ENCODE results near the gene NUP155. TPM values are rescaled to one million over a fixed set of nuclear protein-coding genes. Genes with fewer than 3 reads are reported as not detected.
"Not testable (repeated sequence)": the region's sequence is repeated elsewhere in the genome, so short reads cannot be mapped to it uniquely, and the experiment has no call there.

NUP155 gene
- polyA plus RNA-seq, 1 donor, result 16.3 TPM

DNA sequence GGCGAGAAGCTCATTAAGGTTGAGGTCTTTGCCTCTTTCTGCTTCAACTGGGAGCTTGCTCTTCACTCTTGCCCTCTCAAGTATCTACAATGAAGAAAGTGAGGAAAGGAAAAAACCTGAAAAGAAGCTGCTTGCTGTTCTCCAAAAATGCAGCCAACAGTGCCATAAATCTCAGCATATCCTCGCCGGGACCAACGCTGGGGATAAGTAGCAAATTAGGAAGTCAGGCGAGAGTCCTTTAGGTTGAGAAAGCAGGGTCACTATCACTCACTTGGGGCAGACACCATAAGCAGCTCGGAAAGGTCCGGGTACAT lies 399 bp downstream of the NUP155 start:
- no peak for DNase-seq
- Histone ChIP-seq H3K36me3 (ENCODE audit: control insufficient read depth, insufficient read depth, low read length) (no peaks in the 10 kb centered on the region), H3K27ac (ENCODE audit: low read length) (peak overlapping the region; percentile 72), H3K9me3 (ENCODE audit: control insufficient read depth, low read depth, low read length) (no peaks in the 10 kb centered on the region), H3K4me3 (ENCODE audit: low read length) (peak overlapping the region; percentile 88), H3K4me1 (ENCODE audit: control insufficient read depth, insufficient read depth, low read length) (no peaks in the 10 kb centered on the region), H3K27me3 (ENCODE audit: control insufficient read depth, insufficient read depth, low read length) (peaks cover 2% of the 10 kb centered on the region)
- WGBS (ENCODE audit: insufficient coverage, low lambda C conversion rate), result no CpG with 5 or more reads among the region's 7 CpGs

DNA sequence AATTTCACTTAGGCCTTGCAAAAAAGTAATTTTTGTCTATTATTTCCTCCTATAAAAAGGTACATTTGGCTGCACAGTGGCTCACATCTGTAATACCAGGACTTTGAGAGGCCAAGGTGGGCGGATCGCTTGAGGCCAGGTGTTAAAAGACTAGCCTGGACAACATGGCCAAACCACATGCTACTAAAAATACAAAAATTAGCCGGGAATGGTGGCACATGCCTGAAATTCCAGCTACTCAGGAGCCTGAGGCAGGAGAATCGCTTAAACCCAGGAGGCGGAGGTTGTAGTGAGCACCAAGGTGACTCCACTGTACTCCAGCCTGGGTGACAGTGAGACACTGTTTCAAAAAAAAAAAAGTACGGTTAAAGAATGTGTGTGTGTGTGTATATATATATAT lies 15.7 kb downstream of the NUP155 start:
- Histone ChIP-seq H3K4me1 (ENCODE audit: control insufficient read depth, insufficient read depth, low read length) (no peaks in the 10 kb centered on the region), H3K27me3 (ENCODE audit: control insufficient read depth, insufficient read depth, low read length) (no peaks in the 10 kb centered on the region), H3K36me3 (ENCODE audit: control insufficient read depth, insufficient read depth, low read length) (peaks cover 52% of the 10 kb centered on the region), H3K9me3 (ENCODE audit: control insufficient read depth, low read depth, low read length) (no peaks in the 10 kb centered on the region), H3K4me3 (ENCODE audit: low read length) (no peak overlapping the region), H3K27ac (ENCODE audit: low read length) (no peak overlapping the region)
- DNase-seq, result no peak
- WGBS (ENCODE audit: insufficient coverage, low lambda C conversion rate), result no CpG with 5 or more reads among the region's 6 CpGs

DNA sequence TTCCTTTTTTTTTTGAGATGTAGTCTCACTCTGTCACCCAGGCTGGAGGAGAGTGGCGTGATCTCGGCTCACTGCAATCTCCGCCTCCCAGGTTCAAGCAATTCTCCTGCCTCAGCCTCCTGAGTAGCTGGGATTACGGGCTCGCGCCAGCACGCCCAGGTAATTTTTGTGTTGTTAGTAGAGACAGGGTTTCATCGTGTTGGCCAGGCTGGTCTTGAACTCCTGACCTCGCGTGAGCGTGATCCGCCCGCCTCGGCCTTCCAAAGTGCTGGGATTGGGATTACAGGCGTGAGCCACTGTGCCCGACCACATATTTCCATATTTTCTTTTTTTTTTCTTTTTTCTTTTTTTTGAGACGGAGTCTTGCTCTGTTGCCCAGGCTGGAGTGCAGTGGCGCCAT lies 28.2 kb downstream of the NUP155 start:
- H3K36me3 ChIP-seq (ENCODE audit: control insufficient read depth, insufficient read depth, low read length), result peaks cover 59% of the 10 kb centered on the region
- H3K9me3 ChIP-seq (ENCODE audit: control insufficient read depth, low read depth, low read length); H3K27ac ChIP-seq (ENCODE audit: low read length); H3K27me3 ChIP-seq (ENCODE audit: control insufficient read depth, insufficient read depth, low read length); H3K4me1 ChIP-seq (ENCODE audit: control insufficient read depth, insufficient read depth, low read length); DNase-seq; H3K4me3 ChIP-seq (ENCODE audit: low read length): not testable (repeated sequence)
- 100% methylated on average over 1 of the region's 18 CpGs for WGBS (ENCODE audit: insufficient coverage, low lambda C conversion rate)

DNA sequence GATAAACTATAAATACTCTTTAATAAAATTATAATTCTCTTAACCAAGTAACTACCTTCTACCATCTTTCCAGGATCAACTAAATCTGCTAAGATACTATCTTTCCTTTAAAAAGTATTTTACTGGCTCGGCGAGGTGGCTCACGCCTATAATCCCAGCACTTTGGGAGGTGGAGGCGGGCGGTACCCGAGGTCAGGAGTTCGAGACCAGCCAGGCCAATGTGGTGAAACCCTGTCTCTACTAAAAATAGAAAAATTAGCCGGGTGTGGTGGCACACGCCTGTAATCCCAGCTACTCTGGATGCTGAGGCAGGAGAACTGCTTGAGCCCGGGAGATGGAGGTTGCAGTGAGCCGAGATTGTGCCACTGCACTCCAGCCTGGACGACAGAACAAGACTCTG lies 36.2 kb downstream of the NUP155 start:
- DNase-seq; H3K27ac ChIP-seq (ENCODE audit: low read length); H3K4me3 ChIP-seq (ENCODE audit: low read length); H3K9me3 ChIP-seq (ENCODE audit: control insufficient read depth, low read depth, low read length); H3K4me1 ChIP-seq (ENCODE audit: control insufficient read depth, insufficient read depth, low read length); H3K27me3 ChIP-seq (ENCODE audit: control insufficient read depth, insufficient read depth, low read length): not testable (repeated sequence)
- 100% methylated on average over 1 of the region's 12 CpGs for WGBS (ENCODE audit: insufficient coverage, low lambda C conversion rate)
- peaks cover 54% of the 10 kb centered on the region for H3K36me3 ChIP-seq (ENCODE audit: control insufficient read depth, insufficient read depth, low read length)

DNA sequence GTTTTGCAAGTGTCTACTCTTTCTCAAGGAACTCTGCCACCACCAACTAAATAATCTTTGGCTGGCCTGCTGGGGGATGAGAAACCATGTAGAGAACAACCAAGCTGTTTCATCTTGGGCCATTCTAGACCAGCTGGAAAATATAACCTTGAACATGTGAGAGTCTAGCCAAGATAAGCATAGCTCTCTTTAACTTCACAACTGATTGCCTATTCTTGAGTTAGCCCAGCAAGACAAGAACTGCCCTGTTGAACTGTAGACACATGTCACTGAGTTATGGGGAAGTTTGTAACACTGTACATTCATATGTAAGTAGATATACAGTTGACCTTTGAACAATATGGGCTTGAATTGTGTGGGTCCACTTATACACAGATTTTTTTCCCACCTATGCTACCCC lies 44.4 kb downstream of the NUP155 start:
- DNase-seq, result peak; percentile 29 to 63
- peaks cover 57% of the 10 kb centered on the region for H3K36me3 ChIP-seq (ENCODE audit: control insufficient read depth, insufficient read depth, low read length)

DNA sequence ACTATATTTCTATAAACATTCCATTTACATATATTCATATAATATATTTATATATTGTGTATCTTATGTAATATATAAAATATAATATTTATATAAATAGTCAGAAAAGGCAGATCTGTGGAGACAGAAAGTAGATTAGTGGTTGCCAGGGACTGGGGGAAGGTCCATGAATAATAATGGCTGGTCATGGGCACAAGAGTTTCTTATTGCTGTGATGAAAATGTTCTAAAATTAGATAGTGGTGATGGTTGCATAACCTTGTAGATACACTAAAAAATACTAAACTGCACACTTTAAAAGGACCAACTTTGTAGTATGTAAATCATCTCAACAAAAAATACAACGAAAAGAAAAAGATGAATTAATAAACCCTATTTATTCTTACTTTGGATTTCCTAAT lies 47.3 kb downstream of the NUP155 start:
- no peak for DNase-seq
- 100% methylated on average over 1 of the region's 1 CpG for WGBS (ENCODE audit: insufficient coverage, low lambda C conversion rate)
- Histone ChIP-seq H3K4me1 (ENCODE audit: control insufficient read depth, insufficient read depth, low read length) (no peaks in the 10 kb centered on the region), H3K27ac (ENCODE audit: low read length) (no peak overlapping the region), H3K9me3 (ENCODE audit: control insufficient read depth, low read depth, low read length) (no peaks in the 10 kb centered on the region), H3K27me3 (ENCODE audit: control insufficient read depth, insufficient read depth, low read length) (no peaks in the 10 kb centered on the region), H3K4me3 (ENCODE audit: low read length) (no peak overlapping the region), H3K36me3 (ENCODE audit: control insufficient read depth, insufficient read depth, low read length) (peaks cover 62% of the 10 kb centered on the region)

More for the DNA sequence above, 44.4 kb downstream of the NUP155 start:
- no peaks in the 10 kb centered on the region for H3K4me1 ChIP-seq (ENCODE audit: control insufficient read depth, insufficient read depth, low read length)
- H3K4me3 ChIP-seq (ENCODE audit: low read length), result no peak overlapping the region
- no peak overlapping the region for H3K27ac ChIP-seq (ENCODE audit: low read length)
- H3K27me3 ChIP-seq (ENCODE audit: control insufficient read depth, insufficient read depth, low read length), result no peaks in the 10 kb centered on the region
- H3K9me3 ChIP-seq (ENCODE audit: control insufficient read depth, low read depth, low read length), result no peaks in the 10 kb centered on the region

DNA sequence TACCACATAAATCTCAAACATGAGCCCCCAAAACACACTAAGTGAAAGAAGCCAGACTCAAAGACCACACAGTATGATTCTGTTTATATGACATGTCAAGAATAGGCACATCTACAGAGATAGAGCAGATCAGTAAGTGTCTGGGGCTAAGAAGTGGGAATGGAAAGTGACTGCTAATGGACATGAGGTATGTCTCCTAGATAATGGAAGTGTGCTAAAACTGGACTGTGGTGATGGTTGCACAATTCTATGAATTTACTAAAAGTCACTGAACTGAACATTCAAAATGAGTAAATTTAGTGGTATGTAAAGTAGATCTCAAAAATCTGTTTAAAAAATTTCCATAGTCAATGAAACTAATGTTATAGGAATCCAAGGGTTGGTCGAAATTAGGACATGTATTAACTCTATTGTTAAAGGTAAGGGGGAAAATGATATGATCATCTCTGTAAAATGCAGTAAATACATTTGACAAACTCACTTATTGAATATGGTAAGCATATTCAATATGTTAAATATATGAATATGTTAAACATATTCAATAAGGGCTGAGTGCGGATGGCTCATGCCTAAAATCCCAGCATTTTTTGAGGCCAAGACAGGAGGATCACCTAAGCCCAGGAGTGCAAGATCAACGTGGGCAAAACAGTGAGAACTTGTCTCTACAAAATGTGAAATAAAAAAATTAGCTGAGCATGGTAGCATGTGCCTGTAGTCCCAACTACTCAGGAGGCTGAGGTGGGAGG lies 51.7 kb downstream of the NUP155 start:
- no peaks in the 10 kb centered on the region for H3K27me3 ChIP-seq (ENCODE audit: control insufficient read depth, insufficient read depth, low read length)
- H3K4me1 ChIP-seq (ENCODE audit: control insufficient read depth, insufficient read depth, low read length), result no peaks in the 10 kb centered on the region
- no peak for DNase-seq
- peaks cover 51% of the 10 kb centered on the region for H3K36me3 ChIP-seq (ENCODE audit: control insufficient read depth, insufficient read depth, low read length)
- no peak overlapping the region for H3K4me3 ChIP-seq (ENCODE audit: low read length)
- WGBS (ENCODE audit: insufficient coverage, low lambda C conversion rate), result 100% methylated on average over 1 of the region's 3 CpGs
- H3K27ac ChIP-seq (ENCODE audit: low read length), result no peak overlapping the region
- no peaks in the 10 kb centered on the region for H3K9me3 ChIP-seq (ENCODE audit: control insufficient read depth, low read depth, low read length)

DNA sequence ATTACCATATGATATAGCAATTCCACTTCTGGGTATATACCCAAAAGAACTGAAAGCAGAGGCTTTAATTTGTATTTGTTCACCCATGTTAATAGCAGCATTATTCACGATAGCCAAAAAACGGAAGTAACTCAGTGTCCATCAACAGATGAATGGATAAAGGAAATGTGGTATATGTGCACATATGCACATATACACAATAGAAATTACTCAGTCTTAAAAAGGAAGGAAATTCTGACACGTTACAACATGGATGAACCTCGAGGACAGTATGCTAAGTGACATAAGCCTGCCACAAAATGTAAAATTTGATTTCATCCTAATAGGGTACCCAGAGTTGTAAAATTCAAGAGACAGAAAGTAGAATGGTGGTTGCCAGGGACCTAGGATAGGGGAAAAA lies 54.9 kb downstream of the NUP155 start:
- H3K27ac ChIP-seq (ENCODE audit: low read length), result no peak overlapping the region
- H3K9me3 ChIP-seq (ENCODE audit: control insufficient read depth, low read depth, low read length), result no peaks in the 10 kb centered on the region
- no peak for DNase-seq
- H3K4me1 ChIP-seq (ENCODE audit: control insufficient read depth, insufficient read depth, low read length), result no peaks in the 10 kb centered on the region
- H3K27me3 ChIP-seq (ENCODE audit: control insufficient read depth, insufficient read depth, low read length), result no peaks in the 10 kb centered on the region
- peaks cover 49% of the 10 kb centered on the region for H3K36me3 ChIP-seq (ENCODE audit: control insufficient read depth, insufficient read depth, low read length)
- WGBS (ENCODE audit: insufficient coverage, low lambda C conversion rate), result 100% methylated on average over 2 of the region's 4 CpGs
- no peak overlapping the region for H3K4me3 ChIP-seq (ENCODE audit: low read length)

DNA sequence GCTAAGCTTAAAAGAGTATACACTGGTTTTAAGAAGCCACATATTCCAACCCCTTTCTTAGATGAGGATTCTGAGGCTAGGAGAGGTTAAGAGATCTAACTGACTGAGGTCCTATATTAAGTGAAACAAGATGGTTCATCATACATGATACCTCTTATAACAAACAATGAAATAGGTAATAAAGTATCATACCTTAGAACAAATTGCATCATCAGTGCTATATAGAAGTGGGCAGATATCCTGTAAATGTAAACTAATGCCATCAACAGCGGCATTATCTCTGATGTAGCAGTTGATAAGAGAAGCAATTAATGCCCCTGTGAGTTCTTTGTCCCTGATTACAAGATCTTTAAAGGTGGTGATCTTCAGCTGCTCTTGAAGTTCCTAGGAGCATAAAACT lies 60.5 kb downstream of the NUP155 start:
- H3K27ac ChIP-seq (ENCODE audit: low read length), result no peak overlapping the region
- H3K27me3 ChIP-seq (ENCODE audit: control insufficient read depth, insufficient read depth, low read length), result no peaks in the 10 kb centered on the region
- H3K36me3 ChIP-seq (ENCODE audit: control insufficient read depth, insufficient read depth, low read length), result peaks cover 53% of the 10 kb centered on the region
- no CpG with 5 or more reads among the region's 1 CpG for WGBS (ENCODE audit: insufficient coverage, low lambda C conversion rate)
- H3K4me3 ChIP-seq (ENCODE audit: low read length), result no peak overlapping the region
- no peaks in the 10 kb centered on the region for H3K4me1 ChIP-seq (ENCODE audit: control insufficient read depth, insufficient read depth, low read length)
- DNase-seq, result no peak
- H3K9me3 ChIP-seq (ENCODE audit: control insufficient read depth, low read depth, low read length), result no peaks in the 10 kb centered on the region

DNA sequence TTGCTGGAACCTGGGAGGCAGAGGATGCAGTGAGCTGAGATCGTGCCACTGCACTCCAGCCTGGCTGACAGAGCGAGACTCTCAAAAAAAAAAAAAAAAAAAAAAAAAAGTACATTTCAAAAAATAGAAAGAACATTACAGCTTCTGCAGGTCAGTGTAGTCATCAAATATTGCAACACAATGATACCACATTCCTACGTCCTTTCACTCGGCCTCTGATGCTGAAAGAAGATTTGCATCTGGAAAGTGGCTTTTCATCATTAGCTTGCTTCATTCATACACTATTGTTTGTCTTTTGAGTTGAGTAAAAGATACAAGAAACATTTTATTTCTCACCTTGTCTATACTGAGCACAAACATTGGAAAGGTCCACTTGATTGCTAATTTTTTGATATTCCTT lies 62.1 kb downstream of the NUP155 start:
- H3K36me3 ChIP-seq (ENCODE audit: control insufficient read depth, insufficient read depth, low read length), result peaks cover 59% of the 10 kb centered on the region
- no peak for DNase-seq
- H3K9me3 ChIP-seq (ENCODE audit: control insufficient read depth, low read depth, low read length), result no peaks in the 10 kb centered on the region
- H3K27me3 ChIP-seq (ENCODE audit: control insufficient read depth, insufficient read depth, low read length), result no peaks in the 10 kb centered on the region
- H3K4me3 ChIP-seq (ENCODE audit: low read length), result no peak overlapping the region
- no peak overlapping the region for H3K27ac ChIP-seq (ENCODE audit: low read length)
- no peaks in the 10 kb centered on the region for H3K4me1 ChIP-seq (ENCODE audit: control insufficient read depth, insufficient read depth, low read length)
- WGBS (ENCODE audit: insufficient coverage, low lambda C conversion rate), result 82% methylated on average over 3 of the region's 4 CpGs

DNA sequence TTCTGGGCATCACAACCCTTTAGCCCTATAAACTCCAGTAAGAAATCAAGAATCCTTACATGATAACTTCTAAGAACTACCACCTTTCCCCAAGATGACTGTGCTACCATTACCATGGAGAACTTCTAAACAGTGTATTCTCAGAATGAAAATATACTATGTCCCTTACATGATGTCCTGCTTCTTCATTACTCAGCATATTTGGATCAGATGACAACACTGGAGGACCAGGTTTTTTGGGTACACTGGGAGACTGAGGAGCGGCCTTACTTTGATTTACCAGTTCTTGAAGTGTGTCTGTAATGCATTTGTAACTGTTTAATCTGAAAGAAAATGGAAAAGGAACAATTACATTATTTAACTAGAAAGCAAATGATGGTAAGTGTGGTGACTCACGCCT lies 66.0 kb downstream of the NUP155 start:
- Histone ChIP-seq H3K36me3 (ENCODE audit: control insufficient read depth, insufficient read depth, low read length) (peaks cover 63% of the 10 kb centered on the region), H3K9me3 (ENCODE audit: control insufficient read depth, low read depth, low read length) (no peaks in the 10 kb centered on the region), H3K27ac (ENCODE audit: low read length) (no peak overlapping the region), H3K27me3 (ENCODE audit: control insufficient read depth, insufficient read depth, low read length) (no peaks in the 10 kb centered on the region), H3K4me3 (ENCODE audit: low read length) (no peak overlapping the region), H3K4me1 (ENCODE audit: control insufficient read depth, insufficient read depth, low read length) (no peaks in the 10 kb centered on the region)
- 92% methylated on average over 2 of the region's 2 CpGs for WGBS (ENCODE audit: insufficient coverage, low lambda C conversion rate)
- DNase-seq, result no peak

All from large intestine (tissue), 3 donors.